Tibial nerve (tissue), 3 donors: Measurements from ENCODE around the gene ADRA1B.

Experiments
- POLR2A ChIP-seq, 2 donors: fragments of 450-650 bp; IDR thresholded peaks; one replicate each; pipeline ENCODE4 v1.6.1; 2017; ENCODE audit warnings: antibody characterized with exemption in 2 of 2, mild to moderate bottlenecking in 2 of 2, moderate library complexity in 2 of 2
- TF ChIP-seq, protein P1 (sequence below), 5 experiments: fragments of 200-600 bp in 3 of 5; fragments of 450-650 bp in 2 of 5; sonication (generic) in 3 of 5; IDR thresholded peaks; one replicate each; pipeline ENCODE4 v1.5.1; 2016 to 2019; ENCODE audit warnings: antibody characterized with exemption in 5 of 5, mild to moderate bottlenecking in 3 of 5, moderate library complexity in 2 of 5

DNA sequence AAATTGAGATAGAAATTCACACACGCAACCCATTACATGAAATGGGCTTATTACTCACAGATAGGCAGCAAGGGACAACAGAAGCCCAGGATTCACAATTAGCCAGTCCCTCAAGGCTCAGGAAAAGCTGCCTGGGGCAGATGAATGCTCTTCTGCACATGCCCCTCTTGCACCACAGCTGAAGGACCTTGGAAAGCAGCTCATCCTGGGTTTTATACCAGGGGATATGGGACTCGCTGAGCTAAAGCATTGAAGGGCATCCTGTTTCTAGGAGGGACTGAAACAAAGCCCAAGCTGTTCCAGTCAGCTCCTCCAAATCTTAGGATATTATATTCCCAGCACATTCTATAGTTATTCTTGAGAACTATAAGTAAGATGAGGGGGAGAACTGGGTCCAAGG is 76.9 kb downstream of the ADRA1B start:
- TF ChIP-seq POLR2A (IDR thresholded peaks at IDR 0.05), result no peak
- TF ChIP-seq, protein P1, sequence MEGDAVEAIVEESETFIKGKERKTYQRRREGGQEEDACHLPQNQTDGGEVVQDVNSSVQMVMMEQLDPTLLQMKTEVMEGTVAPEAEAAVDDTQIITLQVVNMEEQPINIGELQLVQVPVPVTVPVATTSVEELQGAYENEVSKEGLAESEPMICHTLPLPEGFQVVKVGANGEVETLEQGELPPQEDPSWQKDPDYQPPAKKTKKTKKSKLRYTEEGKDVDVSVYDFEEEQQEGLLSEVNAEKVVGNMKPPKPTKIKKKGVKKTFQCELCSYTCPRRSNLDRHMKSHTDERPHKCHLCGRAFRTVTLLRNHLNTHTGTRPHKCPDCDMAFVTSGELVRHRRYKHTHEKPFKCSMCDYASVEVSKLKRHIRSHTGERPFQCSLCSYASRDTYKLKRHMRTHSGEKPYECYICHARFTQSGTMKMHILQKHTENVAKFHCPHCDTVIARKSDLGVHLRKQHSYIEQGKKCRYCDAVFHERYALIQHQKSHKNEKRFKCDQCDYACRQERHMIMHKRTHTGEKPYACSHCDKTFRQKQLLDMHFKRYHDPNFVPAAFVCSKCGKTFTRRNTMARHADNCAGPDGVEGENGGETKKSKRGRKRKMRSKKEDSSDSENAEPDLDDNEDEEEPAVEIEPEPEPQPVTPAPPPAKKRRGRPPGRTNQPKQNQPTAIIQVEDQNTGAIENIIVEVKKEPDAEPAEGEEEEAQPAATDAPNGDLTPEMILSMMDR (IDR thresholded peaks at IDR 0.05), result no peak
